IMR-90 (cell line): ENCODE measurements around the gene RPAP2. TPM values are rescaled to one million over a fixed set of nuclear protein-coding genes. Genes with fewer than 3 reads are reported as not detected.

Experiments used
- ATAC-seq: fragments of 200-7000 bp; cut with Tn5 transposase; 2 replicates; pipeline ENCODE4 v1.9.1; 2020; ENCODE audit warnings: low read depth, mild to moderate bottlenecking, moderate library complexity
- BruUV-seq: library from RNA; stranded (reverse); fragments of 400-500 nt; replicated peaks from 2 replicates; lab custom pipeline; 2021; lab: Mats Ljungman, UMichigan
- CTCF ChIA-PET: fragments of 300-600 bp; formaldehyde crosslinking; extraction: SDS; loops from one replicate; lab custom pipeline; 2021; ENCODE audit warnings: antibody characterized with exemption; lab: Yijun Ruan, JAX
- POLR2A ChIA-PET: fragments of 300-600 bp; sonication (Branson Sonifier 250); formaldehyde crosslinking; loops from one replicate; lab custom pipeline; 2022; ENCODE audit warnings: antibody characterized with exemption; ENCODE audit not compliant: unreplicated experiment; lab: Charles Lee
- DNase-seq: peaks from one replicate; pipeline ENCODE4 v3.0.0; 2013
- H2AFZ ChIP-seq: replicated peaks from 2 replicates; pipeline ENCODE3; 2013; ENCODE audit warnings: low read length, mild to moderate bottlenecking; ENCODE audit not compliant: poor library complexity
- H2AK5ac ChIP-seq: 2 replicates; pipeline ENCODE4 v1.6.1; 2013; ENCODE audit warnings: low read depth, low read length, inconsistent platforms
- H2AK9ac ChIP-seq: replicated peaks from 2 replicates; pipeline ENCODE3; 2013; ENCODE audit warnings: mild to moderate bottlenecking, low read depth, low read length, moderate library complexity; ENCODE audit not compliant: poor library complexity
- H2BK120ac ChIP-seq: 2 replicates; pipeline ENCODE4 v1.6.1; 2013; ENCODE audit warnings: low read depth, low read length, inconsistent platforms
- H2BK15ac ChIP-seq: 3 replicates; pipeline ENCODE4 v1.6.1; 2013; ENCODE audit warnings: low read depth, low read length, inconsistent platforms
- H2BK20ac ChIP-seq: 2 replicates; pipeline ENCODE4 v1.6.1; 2013; ENCODE audit warnings: low read depth, mild to moderate bottlenecking, inconsistent platforms, low read length, moderate library complexity
- H2BK5ac ChIP-seq: 2 replicates; pipeline ENCODE4 v1.6.1; 2013; ENCODE audit warnings: mild to moderate bottlenecking, low read depth, low read length, inconsistent platforms; ENCODE audit not compliant: poor library complexity, severe bottlenecking
- H3K14ac ChIP-seq: replicated peaks from 2 replicates; pipeline ENCODE4 v1.6.1; 2013; ENCODE audit warnings: low read depth, low read length, inconsistent platforms
- H3K18ac ChIP-seq: 2 replicates; pipeline ENCODE4 v1.6.1; 2013; ENCODE audit warnings: low read depth, low read length, control low read depth
- H3K23ac ChIP-seq: 2 replicates; pipeline ENCODE4 v1.6.1; 2013; ENCODE audit warnings: low read depth, low read length, inconsistent platforms
- H3K27ac ChIP-seq: 2 replicates; pipeline ENCODE4 v1.5.1; 2013; ENCODE audit warnings: mild to moderate bottlenecking, control low read depth, low read length; ENCODE audit not compliant: insufficient read depth
- H3K27me3 ChIP-seq: 2 replicates; pipeline ENCODE4 v1.6.1; 2013; ENCODE audit warnings: low read length; ENCODE audit not compliant: control insufficient read depth, insufficient read depth
- H3K36me3 ChIP-seq: 2 replicates; pipeline ENCODE4 v1.6.1; 2013; ENCODE audit warnings: low read length, mixed read lengths; ENCODE audit not compliant: control insufficient read depth, insufficient read depth
- H3K4ac ChIP-seq: 2 replicates; pipeline ENCODE4 v1.6.1; 2013; ENCODE audit warnings: low read depth, low read length, inconsistent platforms
- H3K4me1 ChIP-seq: 2 replicates; pipeline ENCODE4 v1.6.1; 2013; ENCODE audit warnings: low read length, mixed read lengths; ENCODE audit not compliant: control insufficient read depth, insufficient read depth
- H3K4me2 ChIP-seq: 2 replicates; pipeline ENCODE4 v1.6.1; 2013; ENCODE audit warnings: low read depth, mild to moderate bottlenecking, control low read depth, low read length, moderate library complexity
- H3K4me3 ChIP-seq: 2 replicates; pipeline ENCODE4 v1.5.1; 2013; ENCODE audit warnings: low read depth, mild to moderate bottlenecking, control low read depth, low read length, moderate library complexity; ENCODE audit not compliant: insufficient read depth
- H3K56ac ChIP-seq: 2 replicates; pipeline ENCODE4 v1.6.1; 2013; ENCODE audit warnings: low read length, inconsistent platforms; ENCODE audit not compliant: insufficient read depth; ENCODE audit errors: extremely low read depth
- H3K79me1 ChIP-seq, 2 experiments: 2 replicates each; pipeline ENCODE4 v1.6.1; 2013; ENCODE audit warnings: low read length in 2 of 2, inconsistent platforms in 1 of 2, low read depth in 1 of 2
- H3K9ac ChIP-seq: 2 replicates; pipeline ENCODE4 v1.6.1; 2013; ENCODE audit warnings: low read depth, low read length, control low read depth
- H3K9me1 ChIP-seq: 2 replicates; pipeline ENCODE4 v1.6.1; 2013; ENCODE audit warnings: low read length, inconsistent platforms; ENCODE audit not compliant: insufficient read depth
- H3K9me3 ChIP-seq: 2 replicates; pipeline ENCODE4 v1.6.1; 2013; ENCODE audit warnings: low read length; ENCODE audit not compliant: control insufficient read depth, insufficient read depth
- H4K20me1 ChIP-seq: 2 replicates; pipeline ENCODE4 v1.6.1; 2013; ENCODE audit warnings: low read length, inconsistent platforms; ENCODE audit not compliant: insufficient read depth
- H4K5ac ChIP-seq: 2 replicates; pipeline ENCODE4 v1.6.1; 2013; ENCODE audit warnings: mild to moderate bottlenecking, low read depth, low read length, control low read depth
- H4K8ac ChIP-seq, 2 experiments: 2 replicates each; pipeline ENCODE4 v1.6.1; 2013; ENCODE audit warnings: low read depth in 2 of 2, low read length in 2 of 2, control low read depth in 1 of 2, inconsistent platforms in 1 of 2
- H4K91ac ChIP-seq: 2 replicates; pipeline ENCODE4 v1.6.1; 2013; ENCODE audit warnings: low read depth, low read length, inconsistent platforms; ENCODE audit not compliant: insufficient read depth
- BHLHE40 ChIP-seq: fragments of 150-350 bp; IDR thresholded peaks from 2 replicates; pipeline ENCODE4 v1.6.1; 2016; ENCODE audit warnings: mild to moderate bottlenecking, low read depth, low read length
- CEBPB ChIP-seq: IDR thresholded peaks from 2 replicates; pipeline ENCODE4 v1.6.1; 2012; ENCODE audit warnings: low read depth, low read length, improper control_type of control experiment
- CHD1 ChIP-seq: IDR thresholded peaks from 2 replicates; pipeline ENCODE4 v1.6.1; 2012; ENCODE audit warnings: low read depth, low read length, improper control_type of control experiment
- FOS ChIP-seq: fragments of 150-350 bp; IDR thresholded peaks from 2 replicates; pipeline ENCODE4 v1.6.1; 2016; ENCODE audit warnings: low read depth, low read length
- MAZ ChIP-seq: IDR thresholded peaks from 2 replicates; pipeline ENCODE4 v1.6.1; 2012; ENCODE audit warnings: low read depth, mild to moderate bottlenecking, low read length, improper control_type of control experiment, moderate library complexity, borderline replicate concordance
- MXI1 ChIP-seq: IDR thresholded peaks from 2 replicates; pipeline ENCODE4 v1.6.1; 2012; ENCODE audit warnings: low read depth, mild to moderate bottlenecking, low read length, moderate library complexity, borderline replicate concordance
- NFE2L2 ChIP-seq: fragments of 150-350 bp; IDR thresholded peaks from 2 replicates; pipeline ENCODE4 v1.6.1; 2016; ENCODE audit warnings: low read depth, mild to moderate bottlenecking, low read length
- POLR2A ChIP-seq: IDR thresholded peaks from 2 replicates; pipeline ENCODE4 v1.6.1; 2012; ENCODE audit warnings: mild to moderate bottlenecking, low read depth, low read length
- RAD21 ChIP-seq: IDR thresholded peaks from 2 replicates; pipeline ENCODE4 v1.6.1; 2012; ENCODE audit warnings: low read length, improper control_type of control experiment
- RCOR1 ChIP-seq: IDR thresholded peaks from 2 replicates; pipeline ENCODE4 v1.6.1; 2012; ENCODE audit warnings: mild to moderate bottlenecking, low read length, improper control_type of control experiment; ENCODE audit not compliant: insufficient replicate concordance
- RFX5 ChIP-seq: IDR thresholded peaks from 2 replicates; pipeline ENCODE4 v1.8.0; 2012; ENCODE audit warnings: low read depth, mild to moderate bottlenecking, low read length, moderate library complexity
- SMC3 ChIP-seq: fragments of 150-350 bp; IDR thresholded peaks from 2 replicates; pipeline ENCODE4 v1.6.1; 2016; ENCODE audit warnings: low read depth, mild to moderate bottlenecking, antibody characterized with exemption, low read length, moderate library complexity
- whole genome bisulfite sequencing, 2 experiments: methylation state at CpG; one replicate each; pipeline versions ENCODE4 v1.1.5 to v1.1.7; 2013; ENCODE audit warnings: missing lambda C conversion rate in 2 of 2; ENCODE audit not compliant: insufficient read length in 1 of 2; ENCODE audit errors: extremely low coverage in 2 of 2; 5-methylcytosine and 5-hydroxymethylcytosine counted together
- dilution Hi-C: fragments of 300-500 bp; cut with HindIII; formaldehyde crosslinking; loops from one replicate; pipeline ENCODE4 v1.14.3; 2018; ENCODE audit warnings: low sequenced_read_pairs; ENCODE audit not compliant: unreplicated experiment
- in situ Hi-C: fragments of 300-500 bp; cut with MboI; formaldehyde crosslinking; loops from 3 replicates; pipeline ENCODE4 v1.14.3; 2019; ENCODE audit warnings: low sequenced_read_pairs, inconsistent platforms, mixed read lengths
- intact Hi-C: fragments of 100-400 bp; cut with micrococcal nuclease; formaldehyde crosslinking; loops from 2 replicates; pipeline ENCODE4 v1.10.0; 2022
- polyA plus RNA-seq, 3 experiments: library from polyadenylated mRNA; depleted of rRNA; stranded (reverse); fragments of >200 nt; gene quantifications; 2 replicates each; pipeline ENCODE4 v1.2.3, GENCODE V29; 2012; ENCODE audit warnings: low replicate concordance in 1 of 3
- total RNA-seq: library from RNA; depleted of rRNA; stranded (reverse); fragments of >200 nt; gene quantifications from 2 replicates; pipeline ENCODE4 v1.2.3, GENCODE V29; 2012
- TF ChIP-seq, protein P1 (sequence below): conservative IDR thresholded peaks from 2 replicates; pipeline ENCODE4 v1.5.1; 2012; ENCODE audit warnings: mild to moderate bottlenecking, low read depth, low read length, improper control_type of control experiment
- TF ChIP-seq, protein P2 (sequence below): fragments of 150-350 bp; IDR thresholded peaks from 2 replicates; pipeline ENCODE4 v1.6.1; 2017; ENCODE audit warnings: mild to moderate bottlenecking, antibody characterized with exemption, low read length, low read depth
- TF ChIP-seq, protein P3 (sequence below): fragments of 150-350 bp; IDR thresholded peaks from 2 replicates; pipeline ENCODE4 v1.6.1; 2016; ENCODE audit warnings: low read depth, mild to moderate bottlenecking, low read length, moderate library complexity, borderline replicate concordance

Gene RPAP2
- total and polyA plus RNA-seq, 2 of the 4 experiments (the other 2 are of a cell fraction), result 7.1 to 13.6 TPM

DNA sequence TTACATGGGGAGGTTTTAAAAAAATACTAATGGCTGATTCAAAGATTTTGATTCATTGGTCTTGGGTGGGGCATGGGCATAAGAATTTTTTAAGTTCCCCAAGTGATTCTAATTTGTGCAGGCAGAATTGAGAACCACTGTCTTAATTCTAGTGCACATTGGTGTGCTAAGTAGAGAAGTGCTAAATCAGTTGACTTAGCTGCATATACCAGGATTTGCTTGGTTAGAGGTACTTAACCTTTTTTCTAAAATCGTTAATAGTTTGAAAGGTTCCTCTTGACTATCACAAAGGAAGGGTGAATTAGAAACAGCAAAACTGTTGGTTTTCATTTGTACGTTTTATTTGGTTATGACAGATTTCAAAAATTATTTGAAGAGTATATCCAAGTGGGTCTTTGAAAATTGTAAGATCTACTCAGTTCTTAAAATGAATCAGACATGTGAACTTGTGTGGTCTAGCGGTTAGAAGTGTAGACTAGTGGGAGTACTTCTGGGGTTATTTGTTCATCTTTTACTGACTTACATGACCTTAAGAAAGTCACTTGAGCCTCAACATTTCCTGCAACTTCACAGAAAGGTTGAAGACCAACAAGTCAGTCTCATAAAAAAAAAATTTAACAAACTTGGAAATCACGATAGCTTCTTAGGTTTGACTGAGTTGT lies 66.7 kb downstream of the RPAP2 start:
- H3K4me1 ChIP-seq, result no peaks in the 10 kb centered on the region
- POLR2A ChIA-PET, result no interaction called here
- H4K5ac ChIP-seq, result no peak overlapping the region
- no peaks in the 10 kb centered on the region for H3K9me3 ChIP-seq
- no TSS peak for BruUV-seq
- no peak overlapping the region for H2BK15ac ChIP-seq
- CTCF ChIA-PET, result interaction anchor here (0.8 kb wide), 1 partner anchor 13 kb away, joined by 3 read pairs; no protein-coding TSS in a partner anchor
- 0 out of 2 replicates have a peak, but pooled peaks cover 3% of the 10 kb centered on the region for H3K9me1 ChIP-seq
- H2AK5ac ChIP-seq, result no peak overlapping the region
- H3K4ac ChIP-seq, result no peak overlapping the region
- no peaks in the 10 kb centered on the region for H3K79me1 ChIP-seq
- TF ChIP-seq, protein P1, sequence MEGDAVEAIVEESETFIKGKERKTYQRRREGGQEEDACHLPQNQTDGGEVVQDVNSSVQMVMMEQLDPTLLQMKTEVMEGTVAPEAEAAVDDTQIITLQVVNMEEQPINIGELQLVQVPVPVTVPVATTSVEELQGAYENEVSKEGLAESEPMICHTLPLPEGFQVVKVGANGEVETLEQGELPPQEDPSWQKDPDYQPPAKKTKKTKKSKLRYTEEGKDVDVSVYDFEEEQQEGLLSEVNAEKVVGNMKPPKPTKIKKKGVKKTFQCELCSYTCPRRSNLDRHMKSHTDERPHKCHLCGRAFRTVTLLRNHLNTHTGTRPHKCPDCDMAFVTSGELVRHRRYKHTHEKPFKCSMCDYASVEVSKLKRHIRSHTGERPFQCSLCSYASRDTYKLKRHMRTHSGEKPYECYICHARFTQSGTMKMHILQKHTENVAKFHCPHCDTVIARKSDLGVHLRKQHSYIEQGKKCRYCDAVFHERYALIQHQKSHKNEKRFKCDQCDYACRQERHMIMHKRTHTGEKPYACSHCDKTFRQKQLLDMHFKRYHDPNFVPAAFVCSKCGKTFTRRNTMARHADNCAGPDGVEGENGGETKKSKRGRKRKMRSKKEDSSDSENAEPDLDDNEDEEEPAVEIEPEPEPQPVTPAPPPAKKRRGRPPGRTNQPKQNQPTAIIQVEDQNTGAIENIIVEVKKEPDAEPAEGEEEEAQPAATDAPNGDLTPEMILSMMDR, result no peak
- TF ChIP-seq POLR2A (no peak), RCOR1 (no peak), RFX5 (no peak), SMC3 (no peak), NFE2L2 (no peak), CHD1 (no peak), FOS (no peak), MXI1 (no peak), RAD21 (no peak), BHLHE40 (no peak), CEBPB (no peak), MAZ (no peak)
- TF ChIP-seq, protein P2, sequence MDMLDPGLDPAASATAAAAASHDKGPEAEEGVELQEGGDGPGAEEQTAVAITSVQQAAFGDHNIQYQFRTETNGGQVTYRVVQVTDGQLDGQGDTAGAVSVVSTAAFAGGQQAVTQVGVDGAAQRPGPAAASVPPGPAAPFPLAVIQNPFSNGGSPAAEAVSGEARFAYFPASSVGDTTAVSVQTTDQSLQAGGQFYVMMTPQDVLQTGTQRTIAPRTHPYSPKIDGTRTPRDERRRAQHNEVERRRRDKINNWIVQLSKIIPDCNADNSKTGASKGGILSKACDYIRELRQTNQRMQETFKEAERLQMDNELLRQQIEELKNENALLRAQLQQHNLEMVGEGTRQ, result no peak
- TF ChIP-seq, protein P3, sequence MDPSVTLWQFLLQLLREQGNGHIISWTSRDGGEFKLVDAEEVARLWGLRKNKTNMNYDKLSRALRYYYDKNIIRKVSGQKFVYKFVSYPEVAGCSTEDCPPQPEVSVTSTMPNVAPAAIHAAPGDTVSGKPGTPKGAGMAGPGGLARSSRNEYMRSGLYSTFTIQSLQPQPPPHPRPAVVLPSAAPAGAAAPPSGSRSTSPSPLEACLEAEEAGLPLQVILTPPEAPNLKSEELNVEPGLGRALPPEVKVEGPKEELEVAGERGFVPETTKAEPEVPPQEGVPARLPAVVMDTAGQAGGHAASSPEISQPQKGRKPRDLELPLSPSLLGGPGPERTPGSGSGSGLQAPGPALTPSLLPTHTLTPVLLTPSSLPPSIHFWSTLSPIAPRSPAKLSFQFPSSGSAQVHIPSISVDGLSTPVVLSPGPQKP, result no peak
- no peak overlapping the region for H3K23ac ChIP-seq
- H2BK120ac ChIP-seq, result no peak overlapping the region
- H2AFZ ChIP-seq, result no peak overlapping the region
- no CpG with 5 or more reads among the region's 4 CpGs for WGBS, 2 experiments
- H3K9ac ChIP-seq, result no peak overlapping the region
- H3K14ac ChIP-seq, result no peak overlapping the region
- no peaks in the 10 kb centered on the region for H3K36me3 ChIP-seq
- H4K8ac ChIP-seq, result no peak overlapping the region
- H3K4me3 ChIP-seq, result no peak overlapping the region
- no peak overlapping the region for H3K4me2 ChIP-seq
- ATAC-seq (no peak), DNase-seq (no peak)
- no peak overlapping the region for H3K27ac ChIP-seq
- no peak overlapping the region for H3K56ac ChIP-seq
- H3K18ac ChIP-seq, result no peak overlapping the region
- in situ Hi-C loops, result no loop called here
- no peaks in the 10 kb centered on the region for H4K20me1 ChIP-seq
- no peak overlapping the region for H2AK9ac ChIP-seq
- dilution Hi-C loops, result no loop called here
- H4K91ac ChIP-seq, result no peak overlapping the region
- H2BK20ac ChIP-seq, result no peak overlapping the region
- H3K27me3 ChIP-seq, result no peaks in the 10 kb centered on the region
- intact Hi-C loops, result no loop called here
- no peak overlapping the region for H2BK5ac ChIP-seq
